HepG2 (cell line): ENCODE results near the gene METTL22. TPM values are rescaled to one million over a fixed set of nuclear protein-coding genes. Genes with fewer than 3 reads are reported as not detected.
A peak's percentile ranks its signal among the peaks of the same experiment; 100 is the strongest.

Source experiments
- ATF7 ChIP-seq, 2 experiments: fragments of 450-650 bp in 1 of 2; sonication (generic) in 1 of 2; formaldehyde crosslinking in 1 of 2; IDR thresholded peaks; 2 replicates each; pipeline versions ENCODE4 v1.4.0 to v1.6.1; 2016 to 2020; ENCODE audit warnings: antibody characterized with exemption in 1 of 2, mild to moderate bottlenecking in 1 of 2, missing genetic modification reagents in 1 of 2
- CAMTA2 ChIP-seq: sonication (generic); formaldehyde crosslinking; IDR thresholded peaks from 2 replicates; pipeline ENCODE4 v1.4.0; 2020; ENCODE audit warnings: mild to moderate bottlenecking, missing genetic modification reagents, borderline replicate concordance
- JUND ChIP-seq: sonication (generic); formaldehyde crosslinking; IDR thresholded peaks from 2 replicates; pipeline ENCODE4 v1.8.0; 2022; ENCODE audit warnings: mild to moderate bottlenecking, missing genetic modification reagents
- LRRFIP1 ChIP-seq: sonication (generic); formaldehyde crosslinking; conservative IDR thresholded peaks from 2 replicates; pipeline ENCODE4 v1.4.0; 2020; ENCODE audit warnings: missing genetic modification reagents
- MAF1 ChIP-seq: sonication (generic); formaldehyde crosslinking; IDR thresholded peaks from 2 replicates; pipeline ENCODE4 v1.5.0; 2020; ENCODE audit warnings: missing genetic modification reagents, borderline replicate concordance
- MAFF ChIP-seq: IDR thresholded peaks from 2 replicates; pipeline ENCODE4 v1.6.1; 2011; ENCODE audit warnings: low read depth, low read length, improper control_type of control experiment
- NCOA5 ChIP-seq: sonication (generic); formaldehyde crosslinking; IDR thresholded peaks from 2 replicates; pipeline ENCODE4 v1.4.0; 2020; ENCODE audit warnings: missing genetic modification reagents
- NFYC ChIP-seq: IDR thresholded peaks from 2 replicates; pipeline ENCODE4 v1.6.1; 2016; ENCODE audit warnings: missing genetic modification reagents, missing compliant biosample characterization
- RFXANK ChIP-seq: IDR thresholded peaks from 2 replicates; pipeline ENCODE4 v1.6.1; 2016
- TBX3 ChIP-seq: fragments of 450-650 bp; IDR thresholded peaks from 2 replicates; pipeline ENCODE4 v1.6.1; 2017; ENCODE audit warnings: antibody characterized with exemption, mild to moderate bottlenecking, inconsistent platforms, borderline replicate concordance
- ZEB1 ChIP-seq: IDR thresholded peaks from 2 replicates; pipeline ENCODE4 v1.6.1; 2012; ENCODE audit warnings: mild to moderate bottlenecking, low read depth, inconsistent platforms; ENCODE audit not compliant: insufficient replicate concordance
- ZNF12 ChIP-seq: sonication (generic); formaldehyde crosslinking; IDR thresholded peaks from 2 replicates; pipeline ENCODE4 v1.5.0; 2020; ENCODE audit warnings: missing genetic modification reagents
- ZNF234 ChIP-seq: sonication (generic); formaldehyde crosslinking; conservative IDR thresholded peaks from 2 replicates; pipeline ENCODE4 v1.5.1; 2020; ENCODE audit warnings: mild to moderate bottlenecking, missing genetic modification reagents
- ZNF362 ChIP-seq: sonication (generic); formaldehyde crosslinking; IDR thresholded peaks from 2 replicates; pipeline ENCODE4 v1.4.0; 2020; ENCODE audit warnings: missing genetic modification reagents, mild to moderate bottlenecking, borderline replicate concordance
- ZNF766 ChIP-seq: sonication (generic); formaldehyde crosslinking; IDR thresholded peaks from 2 replicates; pipeline ENCODE4 v1.5.0; 2020; ENCODE audit warnings: missing genetic modification reagents, borderline replicate concordance
- ZSCAN22 ChIP-seq: sonication (generic); formaldehyde crosslinking; IDR thresholded peaks from 2 replicates; pipeline ENCODE4 v1.4.0; 2020; ENCODE audit warnings: mild to moderate bottlenecking, missing genetic modification reagents
- polyA plus RNA-seq, 8 experiments: library from polyadenylated mRNA; depleted of rRNA in 3 of 8; stranded (reverse) in 7 of 8; unstranded in 1 of 8; fragments of >200 nt; fragmentation: Illumina TruSeq in 4 of 8; extraction: Trizol in 4 of 8; gene quantifications; 2 replicates each; pipeline versions ENCODE4 v1.2.1 to v1.2.3, GENCODE V29; 2011 to 2016; ENCODE audit warnings: low read depth in 4 of 8, missing spikeins in 1 of 8, mixed read lengths in 1 of 8; ENCODE audit not compliant: insufficient read depth in 1 of 8
- total RNA-seq, 5 experiments: library from RNA; depleted of rRNA; stranded (reverse); fragments of >200 nt; fragmentation: Illumina TruSeq; extraction: Trizol; gene quantifications; 2 replicates each; pipeline ENCODE4 v1.2.3, GENCODE V29; 2016; ENCODE audit warnings: low read depth in 1 of 5
- TF ChIP-seq, protein P1 (sequence below): fragments of 450-650 bp; IDR thresholded peaks from 2 replicates; pipeline ENCODE4 v1.6.1; 2016
- TF ChIP-seq, protein P2 (sequence below): sonication (generic); formaldehyde crosslinking; IDR thresholded peaks from 2 replicates; pipeline ENCODE4 v1.9.0; 2021; ENCODE audit warnings: missing genetic modification reagents, borderline replicate concordance
- TF ChIP-seq, protein P3 (sequence below): sonication (generic); formaldehyde crosslinking; IDR thresholded peaks from 2 replicates; pipeline ENCODE4 v1.4.0; 2020; ENCODE audit warnings: missing genetic modification reagents

Gene METTL22
- total and polyA plus RNA-seq, 2 of the 13 experiments (the other 11 are each of a cell fraction or from before 2014, with no cell fraction given): 36.2 to 94.8 TPM

DNA sequence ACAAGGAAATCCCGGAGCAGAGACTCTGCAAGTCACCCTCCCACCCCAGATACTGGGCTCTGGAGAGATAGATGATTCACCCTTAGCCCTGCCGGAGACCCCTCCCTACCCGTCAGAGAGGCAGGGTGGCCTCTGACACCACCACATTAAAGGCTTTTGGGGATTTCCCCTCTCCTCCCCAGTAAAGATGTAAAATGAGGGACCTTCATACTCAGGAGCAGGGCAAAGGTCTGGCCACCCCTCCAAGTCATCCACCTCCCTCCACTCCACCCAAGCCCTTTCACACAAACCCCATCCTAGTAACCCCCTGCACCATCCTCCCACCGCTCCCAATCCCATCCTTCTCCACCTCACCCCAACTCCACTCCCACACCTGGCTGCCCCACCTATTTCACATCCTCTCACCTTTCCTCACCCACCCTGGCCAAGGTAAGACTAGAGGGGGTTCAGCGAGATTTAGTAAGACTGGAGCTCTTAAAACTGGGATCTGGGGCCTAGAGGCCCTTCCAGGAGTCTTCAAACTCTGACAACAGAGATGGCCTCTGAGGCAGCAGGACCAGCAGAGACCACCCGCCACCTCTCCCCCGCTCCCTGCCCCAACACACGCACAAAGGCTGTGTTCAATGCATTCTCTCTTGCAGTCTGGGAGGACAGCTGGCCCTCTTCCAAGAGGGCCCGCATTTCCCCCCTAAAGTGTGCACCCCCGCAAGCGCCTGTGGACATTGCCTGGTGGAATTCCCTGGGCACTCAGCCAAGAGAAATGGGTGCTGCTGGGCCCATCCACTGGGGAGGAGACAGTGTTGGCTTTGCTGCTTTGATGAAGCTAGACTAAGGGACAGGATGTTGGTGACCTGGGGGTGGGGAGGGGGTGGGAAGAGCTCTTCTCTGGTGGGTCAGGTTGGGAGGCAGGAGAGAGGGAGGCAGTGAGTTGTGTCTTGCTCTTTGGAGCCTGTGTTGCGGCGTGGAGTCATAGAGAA is 54.0 kb downstream of the METTL22 start (continued):
- TF ChIP-seq, protein P1, sequence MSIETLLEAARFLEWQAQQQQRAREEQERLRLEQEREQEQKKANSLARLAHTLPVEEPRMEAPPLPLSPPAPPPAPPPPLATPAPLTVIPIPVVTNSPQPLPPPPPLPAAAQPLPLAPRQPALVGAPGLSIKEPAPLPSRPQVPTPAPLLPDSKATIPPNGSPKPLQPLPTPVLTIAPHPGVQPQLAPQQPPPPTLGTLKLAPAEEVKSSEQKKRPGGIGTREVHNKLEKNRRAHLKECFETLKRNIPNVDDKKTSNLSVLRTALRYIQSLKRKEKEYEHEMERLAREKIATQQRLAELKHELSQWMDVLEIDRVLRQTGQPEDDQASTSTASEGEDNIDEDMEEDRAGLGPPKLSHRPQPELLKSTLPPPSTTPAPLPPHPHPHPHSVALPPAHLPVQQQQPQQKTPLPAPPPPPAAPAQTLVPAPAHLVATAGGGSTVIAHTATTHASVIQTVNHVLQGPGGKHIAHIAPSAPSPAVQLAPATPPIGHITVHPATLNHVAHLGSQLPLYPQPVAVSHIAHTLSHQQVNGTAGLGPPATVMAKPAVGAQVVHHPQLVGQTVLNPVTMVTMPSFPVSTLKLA: no peak
- TF ChIP-seq RFXANK (CRISPR knock-in tag) (no peak), NCOA5 (CRISPR knock-in tag) (no peak), ZSCAN22 (no peak), ZNF234 (CRISPR knock-in tag) (no peak), MAFF (no peak), MAF1 (CRISPR knock-in tag) (no peak), ZNF12 (no peak), LRRFIP1 (CRISPR knock-in tag) (no peak), ZNF362 (CRISPR knock-in tag) (no peak; the same call in 1 of the 2 replicates), ATF7 (IDR thresholded peaks at IDR 0.05) (no peak), ATF7 (CRISPR knock-in tag; IDR thresholded peaks at IDR 0.05) (no peak), ZEB1 (peak; percentile 65), TBX3 (no peak), NFYC (CRISPR knock-in tag) (no peak; the same call in 1 of the 2 replicates), ZNF766 (CRISPR knock-in tag) (no peak), JUND (CRISPR knock-in tag) (no peak), CAMTA2 (no peak)
- TF ChIP-seq, protein P2, sequence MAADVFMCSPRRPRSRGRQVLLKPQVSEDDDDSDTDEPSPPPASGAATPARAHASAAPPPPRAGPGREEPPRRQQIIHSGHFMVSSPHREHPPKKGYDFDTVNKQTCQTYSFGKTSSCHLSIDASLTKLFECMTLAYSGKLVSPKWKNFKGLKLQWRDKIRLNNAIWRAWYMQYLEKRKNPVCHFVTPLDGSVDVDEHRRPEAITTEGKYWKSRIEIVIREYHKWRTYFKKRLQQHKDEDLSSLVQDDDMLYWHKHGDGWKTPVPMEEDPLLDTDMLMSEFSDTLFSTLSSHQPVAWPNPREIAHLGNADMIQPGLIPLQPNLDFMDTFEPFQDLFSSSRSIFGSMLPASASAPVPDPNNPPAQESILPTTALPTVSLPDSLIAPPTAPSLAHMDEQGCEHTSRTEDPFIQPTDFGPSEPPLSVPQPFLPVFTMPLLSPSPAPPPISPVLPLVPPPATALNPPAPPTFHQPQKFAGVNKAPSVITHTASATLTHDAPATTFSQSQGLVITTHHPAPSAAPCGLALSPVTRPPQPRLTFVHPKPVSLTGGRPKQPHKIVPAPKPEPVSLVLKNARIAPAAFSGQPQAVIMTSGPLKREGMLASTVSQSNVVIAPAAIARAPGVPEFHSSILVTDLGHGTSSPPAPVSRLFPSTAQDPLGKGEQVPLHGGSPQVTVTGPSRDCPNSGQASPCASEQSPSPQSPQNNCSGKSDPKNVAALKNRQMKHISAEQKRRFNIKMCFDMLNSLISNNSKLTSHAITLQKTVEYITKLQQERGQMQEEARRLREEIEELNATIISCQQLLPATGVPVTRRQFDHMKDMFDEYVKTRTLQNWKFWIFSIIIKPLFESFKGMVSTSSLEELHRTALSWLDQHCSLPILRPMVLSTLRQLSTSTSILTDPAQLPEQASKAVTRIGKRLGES (CRISPR knock-in tag): no peak
- TF ChIP-seq, protein P3, sequence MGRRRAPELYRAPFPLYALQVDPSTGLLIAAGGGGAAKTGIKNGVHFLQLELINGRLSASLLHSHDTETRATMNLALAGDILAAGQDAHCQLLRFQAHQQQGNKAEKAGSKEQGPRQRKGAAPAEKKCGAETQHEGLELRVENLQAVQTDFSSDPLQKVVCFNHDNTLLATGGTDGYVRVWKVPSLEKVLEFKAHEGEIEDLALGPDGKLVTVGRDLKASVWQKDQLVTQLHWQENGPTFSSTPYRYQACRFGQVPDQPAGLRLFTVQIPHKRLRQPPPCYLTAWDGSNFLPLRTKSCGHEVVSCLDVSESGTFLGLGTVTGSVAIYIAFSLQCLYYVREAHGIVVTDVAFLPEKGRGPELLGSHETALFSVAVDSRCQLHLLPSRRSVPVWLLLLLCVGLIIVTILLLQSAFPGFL: no peak
